Karpas-422 (cell line): ENCODE data around the gene XYLT1. TPM values are rescaled to one million over a fixed set of nuclear protein-coding genes. Genes with fewer than 3 reads are reported as not detected.

Source experiments
- DNase-seq: peaks from one replicate; pipeline ENCODE4 v3.0.0-alpha.2; 2015
- H2AFZ ChIP-seq: fragments of 200-600 bp; sonication (generic); 2 replicates; pipeline ENCODE4 v1.6.1; 2014; ENCODE audit warnings: antibody characterized with exemption, low read length, mixed read lengths
- H3K27ac ChIP-seq: fragments of 200-600 bp; sonication (generic); 2 replicates; pipeline ENCODE4 v1.5.1; 2014; ENCODE audit warnings: mild to moderate bottlenecking, low read length, moderate library complexity
- H3K27me3 ChIP-seq: fragments of 200-600 bp; sonication (generic); 2 replicates; pipeline ENCODE4 v1.6.1; 2014; ENCODE audit warnings: low read length, mixed read lengths
- H3K36me3 ChIP-seq: fragments of 200-600 bp; sonication (generic); 2 replicates; pipeline ENCODE4 v1.6.1; 2014; ENCODE audit warnings: low read length, mixed read lengths; ENCODE audit not compliant: insufficient read depth
- H3K4me1 ChIP-seq: fragments of 200-600 bp; sonication (generic); 2 replicates; pipeline ENCODE4 v1.6.1; 2014; ENCODE audit warnings: mild to moderate bottlenecking, low read length, mixed read lengths
- H3K4me2 ChIP-seq: fragments of 200-600 bp; sonication (generic); 2 replicates; pipeline ENCODE4 v1.6.1; 2014; ENCODE audit warnings: low read length, low read depth, mild to moderate bottlenecking; ENCODE audit not compliant: poor library complexity, severe bottlenecking
- H3K4me3 ChIP-seq: fragments of 200-600 bp; sonication (generic); 2 replicates; pipeline ENCODE4 v1.5.1; 2014; ENCODE audit warnings: mild to moderate bottlenecking, antibody characterized with exemption, low read length, mixed read lengths
- H3K79me2 ChIP-seq: fragments of 200-600 bp; sonication (generic); 2 replicates; pipeline ENCODE4 v1.6.1; 2014; ENCODE audit warnings: mild to moderate bottlenecking, low read length, mixed read lengths
- H3K9ac ChIP-seq: fragments of 200-600 bp; sonication (generic); 2 replicates; pipeline ENCODE4 v1.6.0; 2014; ENCODE audit warnings: low read length
- H3K9me2 ChIP-seq: fragments of 200-600 bp; sonication (generic), shearing (Covaris generic); replicated peaks from 2 replicates; pipeline ENCODE4 v1.6.0; 2014; ENCODE audit warnings: mild to moderate bottlenecking, low read length, moderate library complexity; ENCODE audit not compliant: insufficient read depth
- H3K9me3 ChIP-seq: fragments of 300-700, 200-600 bp; sonication (generic); 2 replicates; pipeline ENCODE4 v1.6.1; 2014; ENCODE audit warnings: low read length, mixed read lengths
- H4K20me1 ChIP-seq: fragments of 200-600 bp; sonication (generic); 2 replicates; pipeline ENCODE4 v1.6.1; 2014; ENCODE audit warnings: mild to moderate bottlenecking, antibody characterized with exemption, low read length, low read depth; ENCODE audit not compliant: insufficient read depth
- total RNA-seq: library from RNA; depleted of rRNA; stranded (reverse); fragments of >200 nt; shearing (Covaris generic); gene quantifications from 2 replicates; pipeline ENCODE4 v1.2.3, GENCODE V29; 2014; ENCODE audit warnings: low replicate concordance

The XYLT1 gene
- total RNA-seq, 1 experiment from 2014 or later, result 11.8 TPM

- H4K20me1 ChIP-seq, result 0 out of 2 replicates have a peak, but pooled peaks cover 7% of the 10 kb centered on the region
- no peaks in the 10 kb centered on the region for H3K36me3 ChIP-seq
- no peak for DNase-seq
- H3K9ac ChIP-seq, result no peak overlapping the region
- no peaks in the 10 kb centered on the region for H3K27me3 ChIP-seq
- no peaks in the 10 kb centered on the region for H3K79me2 ChIP-seq
- H3K4me1 ChIP-seq, result no peaks in the 10 kb centered on the region
- no peak overlapping the region for H3K27ac ChIP-seq
- H2AFZ ChIP-seq, result no peak overlapping the region
- no peak overlapping the region for H3K4me3 ChIP-seq
- no peak overlapping the region for H3K4me2 ChIP-seq
- no peaks in the 10 kb centered on the region for H3K9me2 ChIP-seq
- H3K9me3 ChIP-seq, result no peaks in the 10 kb centered on the region
Measured at GRCh38 chr16:17246974-17247732, 223.6 kb downstream of the XYLT1 start.

- Histone ChIP-seq H3K4me3 (no peak overlapping the region), H3K9ac (no peak overlapping the region), H3K9me2 (no peaks in the 10 kb centered on the region), H3K27ac (no peak overlapping the region), H3K4me2 (no peak overlapping the region), H2AFZ (no peak overlapping the region), H3K27me3 (no peaks in the 10 kb centered on the region), H3K36me3 (no peaks in the 10 kb centered on the region), H3K4me1 (no peaks in the 10 kb centered on the region), H4K20me1 (0 out of 2 replicates have a peak, but pooled peaks cover 5% of the 10 kb centered on the region), H3K79me2 (no peaks in the 10 kb centered on the region), H3K9me3 (no peaks in the 10 kb centered on the region)
- DNase-seq, result no peak
Measured at GRCh38 chr16:17246268-17246885, 224.4 kb downstream of the XYLT1 start.

- H3K27ac ChIP-seq, result no peak overlapping the region
- no peaks in the 10 kb centered on the region for H3K9me3 ChIP-seq
- no peaks in the 10 kb centered on the region for H3K36me3 ChIP-seq
- no peaks in the 10 kb centered on the region for H3K9me2 ChIP-seq
- H3K79me2 ChIP-seq, result no peaks in the 10 kb centered on the region
- no peak overlapping the region for H2AFZ ChIP-seq
- no peak overlapping the region for H3K4me2 ChIP-seq
- no peak overlapping the region for H3K4me3 ChIP-seq
- DNase-seq, result no peak
- H3K9ac ChIP-seq, result no peak overlapping the region
- H3K4me1 ChIP-seq, result no peaks in the 10 kb centered on the region
- H4K20me1 ChIP-seq, result 0 out of 2 replicates have a peak, but pooled peaks cover 5% of the 10 kb centered on the region
- no peaks in the 10 kb centered on the region for H3K27me3 ChIP-seq
Measured at GRCh38 chr16:17245776-17246175, 225.0 kb downstream of the XYLT1 start.

GRCh38 chr16:17244872-17245551 lies 225.7 kb downstream of the XYLT1 start:
- Histone ChIP-seq H3K4me1 (no peaks in the 10 kb centered on the region), H3K9me2 (no peaks in the 10 kb centered on the region), H2AFZ (no peak overlapping the region), H3K9me3 (no peaks in the 10 kb centered on the region), H4K20me1 (0 out of 2 replicates have a peak, but pooled peaks cover 5% of the 10 kb centered on the region), H3K9ac (no peak overlapping the region), H3K27ac (no peak overlapping the region), H3K36me3 (no peaks in the 10 kb centered on the region), H3K79me2 (no peaks in the 10 kb centered on the region), H3K27me3 (no peaks in the 10 kb centered on the region), H3K4me2 (no peak overlapping the region), H3K4me3 (no peak overlapping the region)
- DNase-seq, result no peak

- no peaks in the 10 kb centered on the region for H3K79me2 ChIP-seq
Measured at GRCh38 chr16:17241264-17241835, 229.4 kb downstream of the XYLT1 start.

GRCh38 chr16:17238285-17239028 lies 232.3 kb downstream of the XYLT1 start:
- no peaks in the 10 kb centered on the region for H4K20me1 ChIP-seq
- H3K9ac ChIP-seq, result no peak overlapping the region
- no peak for DNase-seq
- no peaks in the 10 kb centered on the region for H3K36me3 ChIP-seq
- H3K4me3 ChIP-seq, result no peak overlapping the region
- H3K9me3 ChIP-seq, result no peaks in the 10 kb centered on the region
- H3K27ac ChIP-seq, result no peak overlapping the region
- H3K9me2 ChIP-seq, result no peaks in the 10 kb centered on the region
- H3K79me2 ChIP-seq, result no peaks in the 10 kb centered on the region
- no peaks in the 10 kb centered on the region for H3K27me3 ChIP-seq
- H2AFZ ChIP-seq, result no peak overlapping the region
- no peaks in the 10 kb centered on the region for H3K4me1 ChIP-seq
- no peak overlapping the region for H3K4me2 ChIP-seq

More at GRCh38 chr16:17241264-17241835, 229.4 kb downstream of the XYLT1 start:
- Histone ChIP-seq H3K9me3 (no peaks in the 10 kb centered on the region), H2AFZ (no peak overlapping the region), H3K27ac (no peak overlapping the region), H4K20me1 (no peaks in the 10 kb centered on the region), H3K27me3 (no peaks in the 10 kb centered on the region), H3K4me2 (no peak overlapping the region), H3K4me3 (no peak overlapping the region), H3K4me1 (no peaks in the 10 kb centered on the region), H3K9me2 (no peaks in the 10 kb centered on the region), H3K36me3 (no peaks in the 10 kb centered on the region), H3K9ac (no peak overlapping the region)
- no peak for DNase-seq

GRCh38 chr16:17237350-17237944 lies 233.3 kb downstream of the XYLT1 start:
- DNase-seq, result no peak
- H3K4me2 ChIP-seq, result no peak overlapping the region

More at GRCh38 chr16:17237350-17237944, 233.3 kb downstream of the XYLT1 start:
- no peak overlapping the region for H3K9ac ChIP-seq
- no peaks in the 10 kb centered on the region for H3K9me2 ChIP-seq
- H3K4me1 ChIP-seq, result no peaks in the 10 kb centered on the region
- no peaks in the 10 kb centered on the region for H3K9me3 ChIP-seq
- H3K27me3 ChIP-seq, result no peaks in the 10 kb centered on the region
- no peaks in the 10 kb centered on the region for H3K36me3 ChIP-seq
- H2AFZ ChIP-seq, result no peak overlapping the region
- H3K4me3 ChIP-seq, result no peak overlapping the region
- H3K79me2 ChIP-seq, result no peaks in the 10 kb centered on the region
- H3K27ac ChIP-seq, result no peak overlapping the region
- H4K20me1 ChIP-seq, result no peaks in the 10 kb centered on the region
